Hindlimb muscle (tissue), 1 donor: ENCODE results near the gene ACTR1B. TPM values are rescaled to one million over a fixed set of nuclear protein-coding genes. Genes with fewer than 3 reads are reported as not detected.
"Not testable (repeated sequence)": the region's sequence is repeated elsewhere in the genome, so short reads cannot be mapped to it uniquely, and the experiment has no call there.

Source experiments
- DNase-seq: peaks from one replicate; pipeline ENCODE4 v3.0.0-alpha.2; 2013
- polyA plus RNA-seq: library from polyadenylated mRNA; unstranded; fragments of 120-200 nt; gene quantifications from one replicate; pipeline ENCODE4 v1.2.1, GENCODE V29; 2013; ENCODE audit not compliant: insufficient read length

Gene ACTR1B
- polyA plus RNA-seq, 1 donor: 50.4 TPM

GRCh38 chr2:97688062-97688827 lies 24.4 kb upstream of the ACTR1B start:
- DNase-seq: no peak

- DNase-seq: not testable (repeated sequence)
Measured at GRCh38 chr2:97687235-97687634, 23.4 kb upstream of the ACTR1B start.

- no peak for DNase-seq
Measured at GRCh38 chr2:97678298-97678697, 14.5 kb upstream of the ACTR1B start.

- no peak for DNase-seq
Measured at GRCh38 chr2:97677480-97677879, 13.6 kb upstream of the ACTR1B start.

GRCh38 chr2:97676620-97677019 lies 12.8 kb upstream of the ACTR1B start:
- no peak for DNase-seq

- DNase-seq: no peak
Measured at GRCh38 chr2:97675430-97676113, 11.7 kb upstream of the ACTR1B start.

GRCh38 chr2:97673915-97674283 lies 10.1 kb upstream of the ACTR1B start:
- no peak for DNase-seq

- no peak for DNase-seq
Measured at GRCh38 chr2:97673182-97673914, 9.5 kb upstream of the ACTR1B start.

GRCh38 chr2:97672606-97673140 lies 8.8 kb upstream of the ACTR1B start:
- DNase-seq: not testable (repeated sequence)

GRCh38 chr2:97671526-97671925 lies 7.7 kb upstream of the ACTR1B start:
- DNase-seq: no peak

GRCh38 chr2:97670471-97670870 lies 6.6 kb upstream of the ACTR1B start:
- no peak for DNase-seq

GRCh38 chr2:97669448-97669847 lies 5.6 kb upstream of the ACTR1B start, which contains the start of gene C2orf92:
C2orf92 (plus strand) TSS chr2:97669713; CDS start chr2:97669789, 76 bp downstream.
- no peak for DNase-seq

GRCh38 chr2:97664636-97664970 lies 759 bp upstream of the ACTR1B start:
- no peak for DNase-seq

GRCh38 chr2:97663626-97663961 lies 250 bp downstream of the ACTR1B start:
- no peak for DNase-seq

- peak; percentile 83 for DNase-seq
Measured at GRCh38 chr2:97662895-97663625, 784 bp downstream of the ACTR1B start.

- no peak for DNase-seq
Measured at GRCh38 chr2:97662386-97662894, 1.4 kb downstream of the ACTR1B start.

- no peak for DNase-seq
Measured at GRCh38 chr2:97661927-97662326, 1.9 kb downstream of the ACTR1B start.

- no peak for DNase-seq
Measured at GRCh38 chr2:97660775-97661389, 3.0 kb downstream of the ACTR1B start.

GRCh38 chr2:97660044-97660774 lies 3.6 kb downstream of the ACTR1B start:
- no peak for DNase-seq

GRCh38 chr2:97659256-97660043 lies 4.4 kb downstream of the ACTR1B start:
- DNase-seq: no peak
